NCI-H2171 treated with DMSO at 0.1 percent for 48 hours (cell line): ENCODE measurements around the gene RNF175.

Experiments used
- DNase-seq: peaks from one replicate; lab custom pipeline; 2025; lab: John Stamatoyannopoulos, UW

RNF175 gene

DNA sequence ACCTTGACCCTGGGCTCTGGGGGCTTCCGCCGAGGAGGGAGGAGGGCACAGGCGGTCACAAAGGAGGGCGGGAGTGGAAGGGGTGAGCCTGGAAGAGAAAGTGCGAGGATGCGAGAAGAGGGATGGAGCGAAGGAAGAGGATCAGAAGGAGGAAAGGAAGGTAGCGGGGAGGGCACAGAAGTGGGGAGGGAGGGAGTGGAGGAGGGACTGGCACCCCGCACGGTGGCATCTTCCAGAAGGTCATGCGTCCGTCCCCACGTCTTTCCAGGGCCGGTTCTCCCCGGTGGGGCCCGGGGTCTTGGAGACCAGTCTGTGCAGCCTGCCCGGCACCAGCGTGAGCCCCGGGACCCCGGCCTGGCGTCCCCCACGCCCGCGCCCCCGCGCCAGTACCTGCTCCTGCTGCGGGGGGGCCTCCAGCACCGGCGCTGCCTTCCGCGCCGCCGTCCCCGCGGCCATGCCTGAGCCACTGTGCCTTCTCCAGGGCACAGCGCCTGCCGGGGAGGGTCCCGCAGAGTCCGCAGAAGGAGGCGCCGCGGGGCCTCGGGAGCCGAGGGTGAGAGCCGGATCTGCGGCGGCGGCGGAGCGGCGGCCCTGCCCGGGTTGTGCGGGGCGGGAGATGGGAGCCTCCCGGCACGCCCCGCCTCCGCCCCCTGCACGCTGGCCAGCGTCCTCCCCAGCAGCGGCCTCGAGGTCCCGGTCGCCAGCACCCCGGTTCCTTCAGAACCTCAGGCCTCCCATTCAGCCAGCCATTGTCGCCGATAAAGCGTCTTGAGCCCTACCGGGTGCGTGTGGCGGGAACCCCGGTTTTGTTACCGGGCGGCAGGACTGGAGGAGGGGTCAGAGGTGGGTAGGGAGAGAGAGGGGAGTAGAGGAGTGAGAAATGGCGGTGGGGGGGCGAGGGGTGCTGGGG lies at the start of gene RNF175:
Gene RNF175 (minus strand): TSS at position 618 of the 910 bp plus-strand sequence. CDS start 162 bp downstream, at position 456.
- no peak for DNase-seq

DNA sequence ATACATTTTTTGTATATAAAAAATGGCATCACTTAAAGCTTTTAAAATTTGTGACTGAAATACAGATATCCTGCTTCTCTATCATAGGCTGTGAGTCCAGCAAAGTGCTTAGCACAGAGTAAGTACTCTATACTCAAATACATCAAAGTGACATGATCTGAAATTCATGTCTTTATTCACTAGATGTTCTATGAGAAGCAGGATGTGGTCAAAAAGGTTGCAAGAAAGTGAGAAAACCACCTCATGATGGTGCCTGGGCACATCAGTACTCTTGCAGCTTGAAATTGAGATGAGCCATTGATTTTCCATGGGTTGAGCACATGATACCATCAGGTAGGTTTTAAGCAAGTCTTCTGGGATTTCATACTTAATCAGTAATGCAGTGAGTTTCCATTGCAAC lies 49.5 kb upstream of the RNF175 start:
- DNase-seq: no peak

DNA sequence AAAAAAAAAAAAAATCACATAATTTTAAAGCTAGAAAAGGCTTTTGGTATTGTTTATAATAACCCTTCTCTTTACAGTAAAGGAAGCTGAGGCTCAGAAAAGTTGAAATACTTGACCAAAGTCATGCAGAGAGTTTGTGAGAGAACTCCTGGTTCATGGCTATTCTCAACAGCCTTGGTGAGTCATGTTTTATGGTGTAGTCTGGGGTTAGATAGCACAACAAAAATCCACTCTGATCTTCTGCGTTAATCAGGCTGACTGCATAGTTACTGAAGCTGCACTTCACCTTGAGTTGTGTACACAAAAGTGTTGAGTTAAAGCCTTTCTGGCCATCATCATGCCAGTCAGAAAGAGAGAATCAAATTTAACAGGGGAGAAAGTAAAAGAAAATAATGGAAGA lies 48.4 kb upstream of the RNF175 start:
- no peak for DNase-seq

DNA sequence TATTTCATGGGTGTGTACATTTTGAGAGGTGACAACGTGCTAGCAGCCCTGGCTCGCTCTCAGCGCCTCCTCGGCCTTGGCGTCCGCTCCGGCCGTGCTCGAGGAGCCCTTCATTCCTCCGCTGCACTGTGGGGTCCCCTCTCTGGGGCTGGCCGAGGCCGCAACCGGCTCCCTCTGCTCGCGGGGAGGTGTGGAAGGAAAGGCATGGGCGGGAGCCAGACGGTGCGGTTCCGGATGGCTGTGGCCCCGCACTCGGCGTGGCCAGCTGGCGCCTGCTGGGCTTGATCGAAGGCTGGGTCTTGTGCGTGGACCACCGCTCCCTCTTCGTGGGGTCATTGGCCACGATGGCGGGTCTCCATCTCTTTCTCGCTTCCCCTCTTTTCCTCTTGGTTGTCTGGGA lies 46.2 kb upstream of the RNF175 start:
- DNase-seq: no peak

DNA sequence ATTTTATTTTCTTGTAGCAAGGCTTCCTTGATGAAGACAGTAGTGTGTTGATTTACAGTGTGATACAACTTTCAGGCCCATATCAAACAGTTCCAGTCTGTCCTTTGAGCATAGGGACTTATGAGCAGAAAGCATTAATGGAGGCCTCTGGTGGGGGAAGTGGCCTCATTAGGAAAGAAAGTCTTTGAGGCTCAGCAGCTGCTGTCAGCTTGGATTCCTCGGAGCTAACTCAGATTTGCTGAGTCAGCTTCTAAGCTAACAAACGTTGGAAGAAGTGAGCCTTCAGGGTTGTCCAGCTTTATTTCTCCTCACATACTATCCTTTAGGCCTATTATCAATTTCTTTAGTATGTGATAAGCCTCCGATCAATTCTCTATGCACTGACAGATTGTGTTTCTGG lies 44.9 kb upstream of the RNF175 start:
- DNase-seq: no peak

DNA sequence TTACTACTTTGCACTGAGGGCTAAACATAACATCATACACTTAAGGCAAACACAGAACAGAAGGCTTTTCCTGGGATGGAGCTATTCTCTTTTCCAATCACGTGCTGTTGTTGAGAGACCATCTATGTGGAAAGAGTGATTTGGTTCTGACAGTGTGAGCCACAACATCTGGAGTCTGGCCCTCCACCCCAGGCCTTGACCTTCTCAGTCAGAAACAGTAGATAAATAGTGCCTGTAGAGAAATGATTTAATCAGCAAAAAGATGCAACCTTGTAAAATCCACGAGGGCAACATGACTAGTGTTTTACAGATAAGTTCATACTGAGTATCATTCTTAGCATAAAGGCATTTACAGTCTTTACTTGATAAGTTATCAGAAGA lies 39.9 kb upstream of the RNF175 start:
- DNase-seq: no peak

DNA sequence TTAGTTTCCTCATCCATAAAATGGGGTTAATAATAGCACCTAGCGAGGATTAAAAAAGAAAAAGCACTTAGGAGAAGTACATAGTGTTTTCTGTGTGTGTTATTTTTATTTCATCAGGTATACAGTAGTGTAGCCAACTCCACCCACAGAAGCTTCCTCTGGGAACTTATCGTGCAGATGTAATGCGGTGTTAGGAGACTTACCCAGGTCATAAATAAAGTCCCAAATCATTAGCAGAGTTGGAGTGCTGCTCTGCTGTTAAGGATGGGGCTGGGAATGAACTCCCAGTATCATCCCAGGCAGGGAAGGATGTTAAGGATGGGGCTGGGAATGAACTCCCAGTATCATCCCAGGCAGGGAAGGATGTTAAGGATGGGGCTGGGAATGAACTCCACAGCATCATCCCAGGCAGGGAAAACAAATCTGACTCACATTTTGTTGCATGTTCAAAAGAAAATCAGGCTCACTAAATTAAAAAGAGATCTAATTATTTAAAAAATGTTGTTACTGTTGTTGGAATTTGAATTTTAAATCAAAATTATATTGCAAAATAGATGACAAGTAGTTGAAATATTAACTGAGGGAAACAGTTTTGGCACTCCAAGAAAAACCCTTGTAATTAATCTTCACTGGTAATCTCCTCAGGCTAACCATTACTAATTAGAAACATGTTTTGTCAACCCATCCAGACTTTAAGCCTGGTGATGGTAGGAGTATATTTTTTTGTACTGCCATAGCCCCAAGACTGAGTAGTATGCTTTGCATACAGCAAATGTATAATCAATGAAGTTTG lies 39.3 kb upstream of the RNF175 start:
- no peak for DNase-seq

DNA sequence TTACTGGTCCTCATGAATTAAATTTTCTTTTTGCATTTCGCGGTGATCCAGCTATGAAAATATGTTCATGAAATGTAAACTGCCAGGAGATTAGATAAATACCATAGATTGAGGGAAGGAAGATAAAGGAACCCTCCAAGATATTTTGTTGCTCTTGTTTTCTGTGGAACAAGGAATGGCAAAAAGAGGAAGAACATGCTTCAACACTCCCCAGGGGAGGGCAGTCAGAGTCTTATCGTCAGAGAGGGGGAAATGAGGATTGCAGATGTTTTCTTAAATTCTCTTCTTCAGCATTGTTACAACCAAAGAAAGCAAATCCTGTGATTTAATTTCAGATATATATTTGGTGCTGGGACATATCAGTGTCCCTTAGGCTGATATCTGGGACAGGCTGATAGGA lies 38.6 kb upstream of the RNF175 start:
- DNase-seq: no peak

DNA sequence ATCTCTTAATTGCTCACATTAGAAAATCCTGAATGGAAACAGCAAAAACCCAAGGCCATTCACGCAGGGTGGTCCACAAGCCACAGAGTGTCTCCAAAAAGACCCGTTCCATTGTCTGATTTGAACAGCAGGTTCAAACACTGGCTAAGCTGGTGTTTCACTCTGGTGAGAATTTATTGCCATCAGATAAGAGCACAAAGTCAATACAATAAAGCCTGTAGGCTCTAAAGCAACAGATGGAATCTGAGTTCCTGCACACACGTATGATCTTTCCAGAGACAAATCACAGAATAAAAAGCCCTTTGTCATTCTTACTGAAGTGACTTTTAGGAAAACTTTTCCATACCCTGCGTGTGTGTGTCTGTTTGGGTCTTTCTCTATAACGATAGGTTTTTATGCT lies 34.2 kb upstream of the RNF175 start:
- DNase-seq: no peak

DNA sequence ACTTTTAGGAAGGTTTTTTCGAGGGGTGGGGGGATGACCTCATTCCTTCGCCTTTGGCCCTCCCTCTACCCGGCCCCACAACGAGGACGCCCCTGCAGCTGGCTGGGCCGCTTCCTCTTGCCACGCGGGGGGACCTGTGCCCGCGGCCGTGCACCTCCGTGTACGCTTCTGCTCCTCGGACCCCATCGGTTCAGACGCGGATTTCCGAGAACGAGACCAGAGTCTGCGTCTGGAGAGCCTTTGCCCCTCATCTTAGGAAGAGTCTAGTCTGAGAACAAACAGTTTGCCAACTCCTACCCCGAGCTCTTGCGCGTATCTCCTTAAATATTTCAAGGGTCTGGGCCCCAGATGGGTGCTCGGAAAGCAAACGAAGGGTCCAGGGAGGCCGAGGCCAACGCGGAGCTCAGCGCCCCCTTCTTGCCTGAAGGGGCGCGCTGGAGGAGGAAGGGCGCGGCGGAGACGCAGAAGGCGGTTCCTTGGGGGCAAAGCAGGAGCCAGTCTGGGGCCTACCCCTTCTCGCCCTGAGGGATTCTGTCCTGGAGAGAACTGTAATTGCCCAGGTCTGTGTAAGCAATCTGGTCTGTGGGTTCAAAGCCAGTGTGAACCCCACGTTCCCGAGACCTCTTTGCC lies 32.9 kb upstream of the RNF175 start:
- no peak for DNase-seq

DNA sequence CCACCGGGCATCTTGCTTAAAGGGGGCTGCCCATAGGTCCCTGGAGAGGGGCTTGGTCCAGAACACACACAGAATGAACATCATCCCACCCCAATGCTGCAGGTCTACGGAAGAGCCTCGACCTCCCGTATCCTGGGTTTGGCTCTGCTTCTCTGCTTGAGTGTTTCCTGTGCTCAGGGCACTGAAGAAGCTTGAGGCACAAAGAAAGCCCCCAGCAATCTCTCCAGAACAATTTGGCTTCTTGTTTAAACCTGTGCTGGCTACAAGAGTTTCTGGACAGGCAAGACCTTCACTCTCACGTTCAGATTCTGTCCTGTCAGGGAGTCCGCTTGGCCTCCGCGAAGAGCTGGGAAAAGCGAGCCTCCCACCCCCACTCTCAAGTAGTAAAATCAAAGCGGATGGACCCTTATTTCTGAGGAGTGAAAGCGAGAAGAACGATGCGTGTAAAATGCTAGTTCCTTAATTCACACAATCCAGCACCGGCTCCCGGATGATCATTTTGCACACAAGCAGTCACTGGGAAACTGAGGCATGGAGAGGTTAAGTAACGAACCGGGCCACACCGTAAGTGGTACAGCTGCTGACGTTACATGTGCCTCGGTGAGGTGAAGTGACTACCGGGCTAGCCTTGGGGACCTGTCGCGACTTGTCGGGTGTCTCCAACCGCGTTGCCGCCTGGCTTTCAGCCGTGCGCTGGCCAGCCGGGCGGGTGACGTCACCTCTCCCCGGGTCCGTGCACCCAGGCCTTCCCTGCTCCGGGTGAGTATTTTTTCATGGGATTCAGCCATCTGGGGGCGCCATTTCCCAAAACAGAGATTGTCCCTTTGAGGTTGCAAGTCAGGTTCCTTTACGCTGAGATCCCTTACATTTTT lies 32.2 kb upstream of the RNF175 start:
- no peak for DNase-seq

DNA sequence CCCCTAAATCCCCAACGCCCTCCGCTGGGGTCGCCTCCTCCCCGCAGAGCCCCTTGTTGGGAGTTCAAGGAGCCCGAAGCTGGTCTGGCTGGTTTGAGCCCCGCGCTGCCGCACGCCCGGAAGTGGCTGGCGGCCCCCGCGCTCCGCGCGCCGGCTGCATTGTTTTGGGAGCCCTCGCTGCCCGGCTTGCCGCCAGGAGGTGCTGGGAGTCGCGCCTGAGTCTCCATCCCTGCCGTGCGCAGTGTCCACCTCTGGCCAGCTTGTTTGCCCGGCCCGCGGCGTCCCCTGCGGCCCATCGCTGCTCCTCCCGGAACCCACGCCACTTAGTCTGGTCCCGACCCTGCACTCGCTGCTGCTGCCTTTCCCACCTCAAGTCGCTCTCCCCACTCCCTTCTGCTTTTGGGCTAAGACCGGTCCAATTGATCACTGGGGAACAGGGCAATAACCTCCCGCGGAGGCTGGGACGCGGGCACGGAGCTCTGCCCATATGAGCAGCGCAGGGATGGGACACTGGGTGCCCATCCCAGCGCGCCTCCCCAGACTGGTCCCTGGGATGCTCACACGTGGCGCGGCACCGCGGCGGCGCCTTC lies 31.2 kb upstream of the RNF175 start:
- no peak for DNase-seq

DNA sequence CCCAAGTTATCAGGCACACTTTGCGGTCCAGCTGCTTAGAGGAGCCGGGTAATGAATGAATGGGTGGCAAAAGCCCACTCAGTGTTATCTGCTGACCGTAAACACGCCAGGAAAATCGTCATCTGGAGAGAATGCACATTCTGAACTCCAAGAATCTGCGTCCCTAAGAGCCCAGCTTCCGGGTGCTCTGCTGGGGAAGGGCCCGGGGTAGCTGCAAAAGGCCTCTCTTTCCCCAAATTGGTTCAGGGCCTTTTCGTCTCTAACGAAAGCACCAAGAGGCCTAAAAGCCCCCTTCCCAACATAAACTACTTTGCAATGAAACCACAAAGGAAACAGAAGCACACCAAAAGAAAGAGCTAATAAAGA lies 30.7 kb upstream of the RNF175 start:
- DNase-seq: no peak

DNA sequence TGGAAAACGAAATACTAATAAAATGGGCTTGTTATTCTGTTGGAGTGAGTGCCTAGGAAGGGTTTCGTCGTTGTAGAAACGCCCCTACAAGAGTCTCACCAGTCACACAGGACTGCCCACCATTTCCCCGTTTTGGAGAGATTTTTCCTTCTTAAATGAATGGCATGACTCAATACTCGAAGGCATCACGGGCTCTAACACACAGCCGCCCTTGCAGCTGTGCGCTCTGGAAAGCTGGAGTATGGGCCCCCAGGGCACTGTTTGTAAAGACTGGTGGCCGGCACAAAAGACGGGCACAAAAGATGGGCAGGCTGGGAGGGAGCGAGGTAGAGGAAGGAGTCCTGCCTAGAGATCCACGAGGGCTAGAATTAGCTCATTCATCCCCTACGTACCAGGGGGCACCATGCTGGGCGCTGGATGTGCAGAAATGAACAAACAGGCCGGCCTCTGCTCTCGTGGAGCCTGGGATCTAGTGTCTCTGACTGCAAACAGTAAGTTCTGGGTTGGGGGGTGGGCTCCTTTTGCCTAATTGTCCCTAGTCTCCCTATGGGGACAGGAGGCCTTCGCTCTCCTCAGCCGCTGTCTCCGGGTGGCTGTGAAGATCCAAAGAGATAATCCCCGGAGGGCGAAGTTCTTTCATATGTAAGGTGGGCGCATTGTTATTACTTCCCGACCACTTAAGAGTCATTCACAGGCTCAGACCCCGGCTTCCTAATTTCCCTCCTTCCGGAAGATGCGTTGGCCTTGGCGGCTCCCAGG lies 30.1 kb upstream of the RNF175 start:
- no peak for DNase-seq

DNA sequence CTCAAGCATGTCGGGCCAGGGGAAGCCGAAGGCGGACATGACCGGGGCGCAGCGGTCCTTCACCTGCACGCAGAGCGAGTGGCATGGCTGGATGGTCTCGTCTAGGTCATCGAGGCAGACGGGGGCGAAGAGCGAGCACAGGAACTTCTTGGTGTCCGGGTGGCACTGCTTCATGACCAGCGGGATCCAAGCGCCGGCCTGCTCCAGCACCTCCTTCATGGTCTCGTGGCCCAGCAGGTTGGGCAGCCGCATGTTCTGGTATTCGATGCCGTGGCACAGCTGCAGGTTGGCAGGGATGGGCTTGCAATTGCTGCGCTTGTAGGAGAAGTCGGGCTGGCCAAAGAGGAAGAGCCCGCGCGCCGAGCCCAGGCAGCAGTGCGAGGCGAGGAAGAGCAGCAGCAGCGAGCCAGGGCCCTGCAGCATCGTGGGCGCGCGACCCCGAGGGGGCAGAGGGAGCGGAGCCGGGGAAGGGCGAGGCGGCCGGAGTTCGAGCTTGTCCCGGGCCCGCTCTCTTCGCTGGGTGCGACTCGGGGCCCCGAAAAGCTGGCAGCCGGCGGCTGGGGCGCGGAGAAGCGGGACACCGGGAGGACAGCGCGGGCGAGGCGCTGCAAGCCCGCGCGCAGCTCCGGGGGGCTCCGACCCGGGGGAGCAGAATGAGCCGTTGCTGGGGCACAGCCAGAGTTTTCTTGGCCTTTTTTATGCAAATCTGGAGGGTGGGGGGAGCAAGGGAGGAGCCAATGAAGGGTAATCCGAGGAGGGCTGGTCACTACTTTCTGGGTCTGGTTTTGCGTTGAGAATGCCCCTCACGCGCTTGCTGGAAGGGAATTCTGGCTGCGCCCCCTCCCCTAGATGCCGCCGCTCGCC lies 28.8 kb upstream of the RNF175 start, which contains the start of gene SFRP2:
Gene SFRP2 (minus strand): TSS at position 671 of the 864 bp plus-strand sequence. CDS start 248 bp downstream, at position 423.
- no peak for DNase-seq

DNA sequence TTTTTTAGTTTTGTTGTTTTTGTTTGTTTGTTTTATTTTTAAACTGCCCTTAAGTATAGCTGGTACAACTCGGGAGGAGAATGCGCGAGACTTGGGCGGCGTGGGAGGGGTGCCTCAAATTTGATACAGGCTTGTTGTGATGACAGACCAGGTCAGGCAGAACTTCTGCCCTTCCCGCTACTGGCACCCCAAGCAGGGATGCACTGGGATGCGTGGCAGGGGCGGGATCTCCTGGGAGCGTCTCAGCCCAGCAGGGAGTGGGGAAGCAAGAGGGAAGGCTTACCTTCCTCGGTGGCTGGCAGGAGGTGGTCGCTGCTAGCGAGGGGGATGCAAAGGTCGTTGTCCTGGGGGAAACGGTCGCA lies 28.2 kb upstream of the RNF175 start:
- no peak for DNase-seq

DNA sequence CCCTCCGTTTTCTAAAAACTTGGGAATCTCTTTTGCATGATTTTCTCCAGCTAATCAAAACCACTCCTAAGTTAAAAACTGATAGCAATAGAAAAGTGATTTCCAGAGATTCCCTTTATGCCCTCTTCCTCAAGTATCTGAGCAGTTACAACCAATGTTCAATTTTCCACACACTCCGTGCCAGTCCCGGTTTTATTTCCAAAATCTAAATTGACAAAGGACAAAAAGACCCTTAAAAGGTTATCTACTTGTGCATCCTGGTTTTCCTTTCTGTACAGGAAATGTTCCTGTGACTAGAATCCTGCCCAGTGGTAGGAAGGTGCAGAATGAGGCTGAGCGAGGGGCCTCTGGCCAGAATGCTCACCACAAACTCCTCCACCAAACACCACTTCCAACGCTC lies 27.8 kb upstream of the RNF175 start:
- DNase-seq: no peak

DNA sequence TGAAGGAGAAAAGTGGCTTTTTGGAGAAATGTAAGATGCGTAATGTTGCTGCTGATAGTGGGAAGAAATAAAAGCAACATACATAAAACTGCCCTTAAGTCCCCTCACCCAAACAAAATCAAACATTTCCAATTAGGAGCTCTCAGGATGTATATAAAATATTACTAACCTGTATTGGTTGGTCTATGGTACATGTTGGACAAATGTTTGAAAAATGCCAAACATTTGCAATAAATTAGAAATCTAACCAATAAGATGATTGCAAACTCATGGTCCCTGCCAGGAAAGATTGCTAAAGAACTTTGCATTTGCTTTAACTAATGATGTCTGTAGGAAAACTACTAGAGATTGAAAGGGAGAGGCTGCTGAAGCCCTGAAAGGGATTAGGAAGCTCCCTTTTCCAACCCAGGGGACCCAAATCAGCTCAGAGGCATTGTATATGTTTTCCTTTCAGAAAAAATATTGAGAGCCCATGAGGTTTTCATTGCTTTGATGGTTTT lies 27.3 kb upstream of the RNF175 start:
- DNase-seq: no peak

DNA sequence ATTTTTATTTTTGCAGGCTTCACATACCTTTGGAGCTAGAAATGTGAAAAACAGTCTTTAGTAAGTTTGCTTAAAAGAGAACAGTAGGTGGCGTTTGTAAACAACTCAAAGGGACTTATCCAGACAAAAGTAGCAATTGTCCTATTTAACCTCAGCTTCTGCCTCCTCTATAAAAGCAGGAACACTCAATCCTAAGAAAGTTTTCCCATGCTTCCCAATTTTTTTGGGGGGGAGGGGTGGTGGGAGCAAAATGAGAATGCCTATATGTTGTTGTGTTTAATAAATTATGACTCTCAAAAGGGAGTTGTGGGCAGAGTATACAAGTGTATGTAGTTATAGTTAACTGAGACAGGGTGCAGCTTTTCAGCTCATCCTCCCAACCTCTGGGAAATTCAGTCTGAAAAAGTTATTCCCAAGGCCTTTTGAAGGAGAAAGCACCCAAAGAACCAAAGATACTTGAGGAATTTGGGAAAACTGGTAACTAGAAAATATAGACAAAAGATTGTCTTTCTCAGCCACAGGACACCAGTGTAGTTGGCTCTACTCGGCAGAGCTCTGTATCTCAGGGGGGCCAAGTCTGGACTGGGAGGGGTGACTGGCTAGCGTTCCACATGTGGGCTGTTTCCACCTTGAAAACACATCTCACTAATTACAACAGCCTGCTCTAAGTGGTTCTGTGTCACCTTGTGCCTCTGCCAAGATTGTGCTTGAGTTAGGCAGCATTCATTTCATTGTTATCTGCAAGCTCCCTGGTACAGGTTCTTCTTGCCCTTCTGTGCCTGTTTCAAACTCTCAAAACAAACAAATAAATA lies 26.3 kb upstream of the RNF175 start:
- peak; percentile 10 for DNase-seq
